Astrocyte of the cerebellum (primary cell): ENCODE results near the gene NCBP2.
A peak's percentile ranks its signal among the peaks of the same experiment; 100 is the strongest.

Source experiments
- DNase-seq: peaks from one replicate; pipeline ENCODE4 v3.0.0-alpha.2; 2011; ENCODE audit warnings: low read depth
- H3K4me3 ChIP-seq: 2 replicates; pipeline ENCODE4 v1.5.1; 2011; ENCODE audit warnings: mild to moderate bottlenecking, low read depth, low read length, moderate library complexity
- CTCF ChIP-seq: IDR thresholded peaks from 2 replicates; pipeline ENCODE4 v1.5.1; 2012; ENCODE audit warnings: low read length, low read depth, moderate library complexity, mild to moderate bottlenecking; ENCODE audit errors: missing control alignments
- in situ Hi-C: cut with HindIII; loops from 2 replicates; pipeline ENCODE4 v1.10.0; 2017; ENCODE audit warnings: low sequenced_read_pairs

NCBP2 gene

GRCh38 chr3:196941729-196942225 is 551 bp downstream of the NCBP2 start:
- DNase-seq, result no peak
- no peak for TF ChIP-seq CTCF
- H3K4me3 ChIP-seq, result peak overlapping the region; percentile 98
- in situ Hi-C loops, result no loop called here

GRCh38 chr3:196938576-196938975 is 3.8 kb downstream of the NCBP2 start:
- in situ Hi-C loops, result no loop called here
- no peak for DNase-seq
- no peak overlapping the region for H3K4me3 ChIP-seq
- TF ChIP-seq CTCF, result no peak

GRCh38 chr3:196938124-196938523 is 4.2 kb downstream of the NCBP2 start:
- in situ Hi-C loops, result no loop called here
- DNase-seq, result no peak
- no peak for TF ChIP-seq CTCF
- no peak overlapping the region for H3K4me3 ChIP-seq

- no peak for TF ChIP-seq CTCF
- DNase-seq, result no peak
- in situ Hi-C loops, result no loop called here
- no peak overlapping the region for H3K4me3 ChIP-seq
Observed at GRCh38 chr3:196936288-196936687, 6.0 kb downstream of the NCBP2 start.

- no peak overlapping the region for H3K4me3 ChIP-seq
- in situ Hi-C loops, result no loop called here
- no peak for DNase-seq
- no peak for TF ChIP-seq CTCF
Observed at GRCh38 chr3:196932600-196932999, 9.7 kb downstream of the NCBP2 start.

- in situ Hi-C loops, result no loop called here
- no peak for TF ChIP-seq CTCF
- H3K4me3 ChIP-seq, result no peak overlapping the region
- DNase-seq, result no peak
Observed at GRCh38 chr3:196931828-196932587, 10.3 kb downstream of the NCBP2 start.
